DND-41 (cell line): ENCODE measurements around the gene CROT.

Experiments
- ATAC-seq: fragments of 200-7000 bp; cut with Tn5 transposase; 3 replicates; pipeline ENCODE4 v1.9.1; 2021; ENCODE audit warnings: low read depth; ENCODE audit not compliant: insufficient read depth
- DNase-seq: peaks from one replicate; pipeline ENCODE4 v3.0.0-alpha.2; 2020
- H2AFZ ChIP-seq: 2 replicates; pipeline ENCODE4 v1.6.0; 2012; ENCODE audit warnings: low read depth, low read length
- H3K27ac ChIP-seq: 2 replicates; pipeline ENCODE4 v1.5.1; 2012; ENCODE audit warnings: low read length, inconsistent platforms
- H3K27me3 ChIP-seq: fragments of 200-600 bp; sonication (generic); 2 replicates; pipeline ENCODE4 v1.6.0; 2012; ENCODE audit warnings: low read length, mild to moderate bottlenecking, inconsistent platforms; ENCODE audit not compliant: insufficient read depth, poor library complexity
- H3K36me3 ChIP-seq: 2 replicates; pipeline ENCODE4 v1.5.1; 2012; ENCODE audit warnings: low read length, inconsistent platforms; ENCODE audit not compliant: insufficient read depth
- H3K4me1 ChIP-seq: 2 replicates; pipeline ENCODE4 v1.5.1; 2012; ENCODE audit warnings: mild to moderate bottlenecking, low read length; ENCODE audit not compliant: insufficient read depth
- H3K4me2 ChIP-seq: 2 replicates; pipeline ENCODE4 v1.6.0; 2012; ENCODE audit warnings: mild to moderate bottlenecking, moderate library complexity, low read length, inconsistent platforms; ENCODE audit not compliant: insufficient read depth
- H3K4me3 ChIP-seq, 2 experiments: fragments of 200-600 bp in 1 of 2; shearing (Covaris generic) in 1 of 2; 2 replicates each; pipeline ENCODE4 v1.5.1; 2012 to 2016; ENCODE audit warnings: inconsistent platforms in 2 of 2, low read length in 2 of 2, mild to moderate bottlenecking in 2 of 2, low read depth in 1 of 2, moderate library complexity in 1 of 2
- H3K79me2 ChIP-seq: 2 replicates; pipeline ENCODE4 v1.6.0; 2012; ENCODE audit warnings: low read length, inconsistent platforms; ENCODE audit not compliant: insufficient read depth
- H3K9ac ChIP-seq: 2 replicates; pipeline ENCODE4 v1.6.0; 2012; ENCODE audit warnings: low read depth, mild to moderate bottlenecking, inconsistent platforms, low read length, moderate library complexity
- H3K9me3 ChIP-seq: 2 replicates; pipeline ENCODE4 v1.5.1; 2012; ENCODE audit warnings: low read length, moderate library complexity, mild to moderate bottlenecking, inconsistent platforms; ENCODE audit not compliant: insufficient read depth, severe bottlenecking
- H4K20me1 ChIP-seq: 2 replicates; pipeline ENCODE4 v1.6.0; 2012; ENCODE audit warnings: low read length; ENCODE audit not compliant: insufficient read depth
- EZH2 ChIP-seq: IDR thresholded peaks from 3 replicates; pipeline ENCODE4 v1.6.1; 2012; ENCODE audit warnings: borderline replicate concordance, low read depth, mild to moderate bottlenecking, moderate library complexity, low read length, inconsistent platforms; ENCODE audit not compliant: severe bottlenecking
- TF ChIP-seq, protein P1 (sequence below): IDR thresholded peaks from 2 replicates; pipeline ENCODE4 v1.5.1; 2012; ENCODE audit warnings: borderline replicate concordance, low read length, moderate library complexity, mild to moderate bottlenecking; ENCODE audit not compliant: poor library complexity, severe bottlenecking; ENCODE audit errors: extremely low read depth

Gene CROT

DNA sequence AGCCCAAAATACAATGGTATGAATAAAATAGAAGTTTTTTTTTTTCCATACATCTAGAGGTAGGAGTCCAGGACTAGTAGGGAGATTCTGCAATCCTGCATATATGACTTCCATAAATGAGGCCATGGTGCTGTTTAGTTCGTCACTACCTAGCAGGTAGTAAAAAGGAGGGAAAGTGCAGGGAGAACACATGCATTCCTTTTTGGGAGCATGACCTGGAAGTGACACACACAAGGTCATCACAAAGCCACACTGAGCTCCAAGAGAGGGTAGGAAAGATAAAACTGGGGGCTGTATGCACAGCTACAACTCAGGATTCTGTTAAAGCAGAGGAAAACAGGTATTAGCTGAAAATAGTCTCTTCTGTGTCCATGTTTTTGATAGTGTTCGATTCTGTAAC, 2.2 kb downstream of the CROT start:
- no peaks in the 10 kb centered on the region for H3K27me3 ChIP-seq
- H3K27ac ChIP-seq = no peak overlapping the region
- H4K20me1 ChIP-seq = no peaks in the 10 kb centered on the region
- peaks cover under 1% of the 10 kb centered on the region for H3K9me3 ChIP-seq
- H2AFZ ChIP-seq = no peak overlapping the region
- no peak overlapping the region for H3K9ac ChIP-seq
- H3K4me2 ChIP-seq = no peak overlapping the region
- H3K79me2 ChIP-seq = peaks cover 23% of the 10 kb centered on the region
- no peak overlapping the region for H3K4me3 ChIP-seq
- ATAC-seq (no peak), DNase-seq (no peak)
- peaks cover 38% of the 10 kb centered on the region for H3K36me3 ChIP-seq
- peaks cover 36% of the 10 kb centered on the region for H3K4me1 ChIP-seq
- TF ChIP-seq, protein P1, sequence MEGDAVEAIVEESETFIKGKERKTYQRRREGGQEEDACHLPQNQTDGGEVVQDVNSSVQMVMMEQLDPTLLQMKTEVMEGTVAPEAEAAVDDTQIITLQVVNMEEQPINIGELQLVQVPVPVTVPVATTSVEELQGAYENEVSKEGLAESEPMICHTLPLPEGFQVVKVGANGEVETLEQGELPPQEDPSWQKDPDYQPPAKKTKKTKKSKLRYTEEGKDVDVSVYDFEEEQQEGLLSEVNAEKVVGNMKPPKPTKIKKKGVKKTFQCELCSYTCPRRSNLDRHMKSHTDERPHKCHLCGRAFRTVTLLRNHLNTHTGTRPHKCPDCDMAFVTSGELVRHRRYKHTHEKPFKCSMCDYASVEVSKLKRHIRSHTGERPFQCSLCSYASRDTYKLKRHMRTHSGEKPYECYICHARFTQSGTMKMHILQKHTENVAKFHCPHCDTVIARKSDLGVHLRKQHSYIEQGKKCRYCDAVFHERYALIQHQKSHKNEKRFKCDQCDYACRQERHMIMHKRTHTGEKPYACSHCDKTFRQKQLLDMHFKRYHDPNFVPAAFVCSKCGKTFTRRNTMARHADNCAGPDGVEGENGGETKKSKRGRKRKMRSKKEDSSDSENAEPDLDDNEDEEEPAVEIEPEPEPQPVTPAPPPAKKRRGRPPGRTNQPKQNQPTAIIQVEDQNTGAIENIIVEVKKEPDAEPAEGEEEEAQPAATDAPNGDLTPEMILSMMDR = no peak
- no peak for TF ChIP-seq EZH2

DNA sequence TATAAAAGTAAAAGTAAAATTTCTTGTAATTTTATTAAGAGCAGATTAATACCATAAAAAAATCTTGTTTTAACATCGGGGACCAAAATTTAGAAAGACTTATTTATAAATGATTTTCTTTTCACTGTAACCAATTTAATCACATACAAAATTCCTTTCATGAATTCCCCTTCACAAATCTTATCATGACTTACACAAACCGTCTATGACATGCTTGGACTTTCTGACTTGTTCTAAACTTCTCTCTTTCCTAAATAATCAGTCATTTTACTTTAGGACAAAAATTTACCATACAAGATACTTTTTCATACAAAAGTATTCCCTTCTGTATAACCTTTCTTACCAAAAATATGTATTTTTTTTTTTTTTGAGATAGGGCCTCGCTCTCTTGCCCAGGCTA, 9.3 kb downstream of the CROT start:
- Histone ChIP-seq H2AFZ (no peak overlapping the region), H3K4me1 (no peaks in the 10 kb centered on the region), H3K27me3 (no peaks in the 10 kb centered on the region), H3K9me3 (peaks cover 35% of the 10 kb centered on the region), H3K36me3 (peaks cover 67% of the 10 kb centered on the region), H3K4me3 (no peak overlapping the region), H3K9ac (no peak overlapping the region), H3K27ac (no peak overlapping the region), H3K79me2 (no peaks in the 10 kb centered on the region), H4K20me1 (no peaks in the 10 kb centered on the region), H3K4me2 (no peak overlapping the region)
- ATAC-seq = no peak
- TF ChIP-seq EZH2 = no peak
- TF ChIP-seq, protein P1 = no peak
- no peak for DNase-seq

DNA sequence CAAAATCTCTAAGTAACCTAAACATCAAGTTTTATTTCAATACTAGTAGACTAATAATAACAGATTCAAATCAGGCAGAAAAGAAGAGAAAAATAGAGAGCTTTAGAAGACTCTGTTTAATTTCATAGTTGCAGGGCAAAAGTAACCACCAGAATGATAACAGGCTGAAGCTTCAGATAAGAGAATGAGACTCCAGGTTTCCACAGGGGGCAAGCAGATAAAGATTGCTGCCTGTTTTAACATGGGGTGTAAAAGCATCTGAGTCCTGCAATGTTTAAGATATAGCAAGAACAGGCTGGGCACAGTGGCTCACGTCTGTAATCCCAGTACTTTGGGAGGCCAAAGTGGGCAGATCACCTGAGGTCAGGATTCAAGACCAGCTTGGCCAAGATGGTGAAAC, 11.0 kb downstream of the CROT start:
- H3K27ac ChIP-seq = no peak overlapping the region
- no peaks in the 10 kb centered on the region for H3K79me2 ChIP-seq
- ATAC-seq (no peak), DNase-seq (no peak)
- no peaks in the 10 kb centered on the region for H4K20me1 ChIP-seq
- no peaks in the 10 kb centered on the region for H3K4me1 ChIP-seq
- H2AFZ ChIP-seq = no peak overlapping the region
- no peak overlapping the region for H3K4me2 ChIP-seq
- peaks cover 35% of the 10 kb centered on the region for H3K9me3 ChIP-seq
- H3K4me3 ChIP-seq = no peak overlapping the region
- H3K36me3 ChIP-seq = peaks cover 59% of the 10 kb centered on the region
- no peak overlapping the region for H3K9ac ChIP-seq
- H3K27me3 ChIP-seq = no peaks in the 10 kb centered on the region
- no peak for TF ChIP-seq EZH2
- TF ChIP-seq, protein P1 = no peak

DNA sequence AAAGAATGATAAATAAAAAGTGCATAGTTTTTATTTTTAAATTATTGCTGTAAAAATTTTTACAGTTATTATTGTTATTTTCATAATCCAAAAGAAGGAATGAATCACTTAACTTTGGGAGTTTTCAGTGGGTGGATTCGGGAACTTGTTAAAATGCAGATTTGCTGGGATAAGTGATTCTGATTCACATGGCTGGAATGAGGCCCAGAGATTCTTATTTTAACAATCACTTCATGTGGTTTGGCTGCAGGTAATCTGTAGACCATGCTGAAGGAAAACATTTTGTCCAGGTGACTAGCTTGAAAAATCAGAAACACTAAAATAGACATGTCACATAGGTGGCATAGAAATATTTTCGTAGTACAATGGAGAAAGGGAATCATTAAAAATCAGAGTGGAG, 13.9 kb downstream of the CROT start:
- Histone ChIP-seq H3K79me2 (no peaks in the 10 kb centered on the region), H3K27ac (no peak overlapping the region), H3K4me2 (no peak overlapping the region), H3K9me3 (peaks cover 18% of the 10 kb centered on the region), H3K4me1 (no peaks in the 10 kb centered on the region), H3K4me3 (no peak overlapping the region), H3K36me3 (peaks cover 40% of the 10 kb centered on the region; the same call in 1 of the 2 replicates), H3K9ac (no peak overlapping the region), H2AFZ (no peak overlapping the region), H3K27me3 (no peaks in the 10 kb centered on the region), H4K20me1 (no peaks in the 10 kb centered on the region)
- ATAC-seq (no peak), DNase-seq (no peak)
- no peak for TF ChIP-seq EZH2
- TF ChIP-seq, protein P1 = no peak
